GM23248 (cell line): ENCODE results near the gene RFPL3.
"Not testable (repeated sequence)": the region's sequence is repeated elsewhere in the genome, so short reads cannot be mapped to it uniquely, and the experiment has no call there.

Experiments used
- EZH2 ChIP-seq: fragments of 200-600 bp; sonication (generic); IDR thresholded peaks from 2 replicates; pipeline ENCODE4 v1.6.1; 2018; ENCODE audit warnings: antibody characterized with exemption, mild to moderate bottlenecking; ENCODE audit not compliant: insufficient read depth, poor library complexity, severe bottlenecking
- EZH2phosphoT487 ChIP-seq: fragments of 200-600 bp; sonication (generic); IDR thresholded peaks from 2 replicates; pipeline ENCODE4 v1.6.1; 2018; ENCODE audit warnings: antibody characterized with exemption, moderate library complexity, mild to moderate bottlenecking, low read depth; ENCODE audit not compliant: insufficient read depth

GRCh38 chr22:32360096-32360495 is 2.4 kb downstream of the RFPL3 start:
- TF ChIP-seq EZH2, EZH2phosphoT487: not testable (repeated sequence)
